HEK293 (cell line): ENCODE data around the gene GYPC.

Experiments
- CTCF ChIA-PET: fragments of 350-600 bp; formaldehyde crosslinking; extraction: SDS; loops from one replicate; lab custom pipeline; 2021; ENCODE audit warnings: antibody characterized with exemption; lab: Yijun Ruan, JAX
- POLR2A ChIA-PET: fragments of 300-600 bp; formaldehyde crosslinking; extraction: SDS; loops from one replicate; lab custom pipeline; 2020; ENCODE audit warnings: antibody characterized with exemption, inconsistent platforms; lab: Yijun Ruan, JAX
- H3K27ac ChIP-seq: fragments of 200-500 bp; sonication (Bioruptor generic); 2 replicates; pipeline ENCODE4 v1.5.1; 2014; ENCODE audit warnings: low read depth, low read length, control low read depth, inconsistent platforms; ENCODE audit errors: extremely low read depth
- H3K36me3 ChIP-seq, 2 experiments: fragments of 200-500 bp in 1 of 2; sonication (Bioruptor generic) in 1 of 2; 1 replicate in 1 of 2; 2 replicates in 1 of 2; pipeline ENCODE4 v1.5.1; 2014 to 2017; ENCODE audit warnings: inconsistent platforms in 2 of 2, low read length in 2 of 2; ENCODE audit not compliant: control insufficient read depth in 2 of 2, insufficient read depth in 1 of 2
- H3K4me1 ChIP-seq: fragments of 200-500 bp; sonication (Bioruptor generic); 2 replicates; pipeline ENCODE4 v1.5.1; 2014; ENCODE audit warnings: mild to moderate bottlenecking, low read length, inconsistent platforms; ENCODE audit not compliant: control insufficient read depth, insufficient read depth
- H3K4me3 ChIP-seq: 2 replicates; pipeline ENCODE4 v1.5.1; 2011; ENCODE audit warnings: low read depth, mild to moderate bottlenecking, control low read depth, low read length, moderate library complexity
- H3K9me3 ChIP-seq: fragments of 200-500 bp; sonication (Bioruptor generic); 2 replicates; pipeline ENCODE4 v1.5.1; 2014; ENCODE audit warnings: low read depth, low read length, inconsistent platforms; ENCODE audit not compliant: control insufficient read depth, insufficient read depth
- EGR2 ChIP-seq: fragments of 450-650 bp; formaldehyde crosslinking; IDR thresholded peaks from 2 replicates; pipeline ENCODE4 v1.5.1; 2016; ENCODE audit warnings: low read depth, missing biosample characterization, missing genetic modification characterization
- GFI1B ChIP-seq: fragments of 450-650 bp; formaldehyde crosslinking; IDR thresholded peaks from 2 replicates; pipeline ENCODE4 v1.5.1; 2016; ENCODE audit warnings: missing biosample characterization, missing genetic modification characterization
- HOXD13 ChIP-seq: sonication (generic); formaldehyde crosslinking; IDR thresholded peaks from 2 replicates; pipeline ENCODE4 v1.8.0; 2022; ENCODE audit warnings: missing genetic modification reagents, borderline replicate concordance
- KLF7 ChIP-seq: fragments of 450-650 bp; formaldehyde crosslinking; IDR thresholded peaks from 2 replicates; pipeline ENCODE4 v1.5.1; 2016; ENCODE audit warnings: missing biosample characterization, missing genetic modification characterization, borderline replicate concordance
- KLF8 ChIP-seq: fragments of 450-650 bp; formaldehyde crosslinking; IDR thresholded peaks from 2 replicates; pipeline ENCODE4 v1.5.1; 2016; ENCODE audit warnings: missing biosample characterization, missing genetic modification characterization
- PRDM2 ChIP-seq: fragments of 450-650 bp; formaldehyde crosslinking; IDR thresholded peaks from 2 replicates; pipeline ENCODE4 v1.5.1; 2016; ENCODE audit warnings: missing biosample characterization, missing genetic modification characterization, borderline replicate concordance
- REPIN1 ChIP-seq: fragments of 450-650 bp; formaldehyde crosslinking; IDR thresholded peaks from 2 replicates; pipeline ENCODE4 v1.5.1; 2017; ENCODE audit warnings: missing biosample characterization, missing genetic modification characterization, low read depth
- ZFHX2 ChIP-seq: fragments of 450-650 bp; formaldehyde crosslinking; conservative IDR thresholded peaks from 2 replicates; pipeline ENCODE4 v1.5.1; 2016; ENCODE audit warnings: missing biosample characterization, missing genetic modification characterization
- ZNF133 ChIP-seq: fragments of 450-650 bp; formaldehyde crosslinking; IDR thresholded peaks from 2 replicates; pipeline ENCODE4 v1.5.1; 2016; ENCODE audit warnings: missing biosample characterization, missing genetic modification characterization
- ZNF169 ChIP-seq: fragments of 450-650 bp; formaldehyde crosslinking; IDR thresholded peaks from 2 replicates; pipeline ENCODE4 v1.5.1; 2016; ENCODE audit warnings: missing biosample characterization, missing genetic modification characterization
- ZNF214 ChIP-seq: fragments of 450-650 bp; formaldehyde crosslinking; IDR thresholded peaks from 2 replicates; pipeline ENCODE4 v1.5.1; 2017; ENCODE audit warnings: missing biosample characterization, mild to moderate bottlenecking, missing genetic modification characterization, borderline replicate concordance
- ZNF239 ChIP-seq: fragments of 450-650 bp; formaldehyde crosslinking; IDR thresholded peaks from 2 replicates; pipeline ENCODE4 v1.5.1; 2016; ENCODE audit warnings: missing biosample characterization, missing genetic modification characterization
- ZNF394 ChIP-seq: fragments of 450-650 bp; formaldehyde crosslinking; IDR thresholded peaks from 2 replicates; pipeline ENCODE4 v1.5.1; 2016; ENCODE audit warnings: missing biosample characterization, missing genetic modification characterization, mild to moderate bottlenecking, moderate library complexity, borderline replicate concordance
- ZNF488 ChIP-seq: fragments of 450-650 bp; formaldehyde crosslinking; IDR thresholded peaks from 2 replicates; pipeline ENCODE4 v1.5.1; 2016; ENCODE audit warnings: missing biosample characterization, missing genetic modification characterization
- ZNF544 ChIP-seq: fragments of 450-650 bp; formaldehyde crosslinking; IDR thresholded peaks from 2 replicates; pipeline ENCODE4 v1.5.0; 2017; ENCODE audit warnings: missing biosample characterization, missing genetic modification characterization
- ZNF624 ChIP-seq: fragments of 450-650 bp; formaldehyde crosslinking; IDR thresholded peaks from 2 replicates; pipeline ENCODE4 v1.5.1; 2017; ENCODE audit warnings: missing biosample characterization, missing genetic modification characterization
- ZNF626 ChIP-seq: fragments of 450-650 bp; sonication (Bioruptor Pico); formaldehyde crosslinking; IDR thresholded peaks from 2 replicates; pipeline ENCODE4 v1.5.1; 2018; ENCODE audit warnings: missing biosample characterization, missing genetic modification characterization, inconsistent platforms
- ZNF658 ChIP-seq: fragments of 450-650 bp; formaldehyde crosslinking; IDR thresholded peaks from 2 replicates; pipeline ENCODE4; 2016; ENCODE audit warnings: missing biosample characterization, missing genetic modification characterization
- TF ChIP-seq, protein P1 (sequence below): fragments of 450-650 bp; formaldehyde crosslinking; IDR thresholded peaks from 2 replicates; pipeline ENCODE4 v1.5.1; 2016; ENCODE audit warnings: missing biosample characterization, missing genetic modification characterization
- TF ChIP-seq, protein P2 (sequence below): fragments of 450-650 bp; formaldehyde crosslinking; conservative IDR thresholded peaks from 2 replicates; pipeline ENCODE4 v1.5.1; 2016; ENCODE audit warnings: low read depth, missing biosample characterization, missing genetic modification characterization

The GYPC gene

DNA sequence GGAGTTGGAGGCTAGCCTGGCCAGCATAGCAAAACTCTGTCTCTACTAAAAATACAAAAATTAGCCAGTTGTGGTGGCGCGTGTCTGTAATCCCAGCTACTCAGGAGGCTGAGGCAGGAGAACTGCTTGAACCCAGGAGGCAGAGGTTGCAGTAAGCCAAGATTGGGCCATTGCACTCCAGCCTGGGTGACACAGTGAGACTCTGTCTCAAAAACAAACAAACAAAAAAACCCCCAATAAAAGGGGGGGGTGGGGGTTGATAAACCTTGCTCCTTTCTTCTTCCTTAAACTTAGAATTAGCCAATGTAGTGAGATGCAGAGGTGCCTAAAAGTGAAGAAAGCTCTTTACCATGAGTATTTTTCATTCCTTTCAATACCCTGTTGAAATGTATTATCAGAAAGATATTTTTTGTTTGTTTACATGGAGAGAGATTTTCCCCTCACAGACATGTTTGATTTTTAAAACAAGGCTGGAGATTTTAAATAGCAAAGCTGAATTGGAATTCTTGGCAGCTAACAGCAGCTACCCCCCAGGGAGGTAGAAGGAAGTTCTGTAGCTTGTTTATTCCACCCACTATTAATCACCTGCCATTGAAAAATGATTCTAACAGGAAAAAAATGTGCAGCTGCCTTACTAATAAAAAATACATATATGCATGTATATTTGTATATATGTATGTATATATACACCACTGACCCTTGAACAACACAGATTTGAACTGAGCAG, 48.6 kb downstream of the GYPC start:
- TF ChIP-seq ZNF214 (tag by site-specific recombination) (no peak), REPIN1 (no peak), PRDM2 (no peak), HOXD13 (CRISPR knock-in tag) (no peak), ZNF626 (tag by site-specific recombination) (no peak), GFI1B (tag by site-specific recombination) (no peak), ZNF133 (tag by site-specific recombination) (no peak), ZNF169 (tag by site-specific recombination) (no peak), ZNF394 (tag by site-specific recombination) (no peak), ZNF624 (tag by site-specific recombination) (no peak), ZNF544 (tag by site-specific recombination) (no peak), KLF8 (tag by site-specific recombination) (no peak), KLF7 (tag by site-specific recombination) (no peak), ZNF488 (no peak)
- TF ChIP-seq, protein P1, sequence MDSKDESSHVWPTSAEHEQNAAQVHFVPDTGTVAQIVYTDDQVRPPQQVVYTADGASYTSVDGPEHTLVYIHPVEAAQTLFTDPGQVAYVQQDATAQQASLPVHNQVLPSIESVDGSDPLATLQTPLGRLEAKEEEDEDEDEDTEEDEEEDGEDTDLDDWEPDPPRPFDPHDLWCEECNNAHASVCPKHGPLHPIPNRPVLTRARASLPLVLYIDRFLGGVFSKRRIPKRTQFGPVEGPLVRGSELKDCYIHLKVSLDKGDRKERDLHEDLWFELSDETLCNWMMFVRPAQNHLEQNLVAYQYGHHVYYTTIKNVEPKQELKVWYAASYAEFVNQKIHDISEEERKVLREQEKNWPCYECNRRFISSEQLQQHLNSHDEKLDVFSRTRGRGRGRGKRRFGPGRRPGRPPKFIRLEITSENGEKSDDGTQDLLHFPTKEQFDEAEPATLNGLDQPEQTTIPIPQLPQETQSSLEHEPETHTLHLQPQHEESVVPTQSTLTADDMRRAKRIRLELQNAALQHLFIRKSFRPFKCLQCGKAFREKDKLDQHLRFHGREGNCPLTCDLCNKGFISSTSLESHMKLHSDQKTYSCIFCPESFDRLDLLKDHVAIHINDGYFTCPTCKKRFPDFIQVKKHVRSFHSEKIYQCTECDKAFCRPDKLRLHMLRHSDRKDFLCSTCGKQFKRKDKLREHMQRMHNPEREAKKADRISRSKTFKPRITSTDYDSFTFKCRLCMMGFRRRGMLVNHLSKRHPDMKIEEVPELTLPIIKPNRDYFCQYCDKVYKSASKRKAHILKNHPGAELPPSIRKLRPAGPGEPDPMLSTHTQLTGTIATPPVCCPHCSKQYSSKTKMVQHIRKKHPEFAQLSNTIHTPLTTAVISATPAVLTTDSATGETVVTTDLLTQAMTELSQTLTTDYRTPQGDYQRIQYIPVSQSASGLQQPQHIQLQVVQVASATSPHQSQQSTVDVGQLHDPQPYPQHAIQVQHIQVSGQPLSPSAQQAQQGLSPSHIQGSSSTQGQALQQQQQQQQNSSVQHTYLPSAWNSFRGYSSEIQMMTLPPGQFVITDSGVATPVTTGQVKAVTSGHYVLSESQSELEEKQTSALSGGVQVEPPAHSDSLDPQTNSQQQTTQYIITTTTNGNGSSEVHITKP (tag by site-specific recombination): no peak
- POLR2A ChIA-PET: no interaction called here

DNA sequence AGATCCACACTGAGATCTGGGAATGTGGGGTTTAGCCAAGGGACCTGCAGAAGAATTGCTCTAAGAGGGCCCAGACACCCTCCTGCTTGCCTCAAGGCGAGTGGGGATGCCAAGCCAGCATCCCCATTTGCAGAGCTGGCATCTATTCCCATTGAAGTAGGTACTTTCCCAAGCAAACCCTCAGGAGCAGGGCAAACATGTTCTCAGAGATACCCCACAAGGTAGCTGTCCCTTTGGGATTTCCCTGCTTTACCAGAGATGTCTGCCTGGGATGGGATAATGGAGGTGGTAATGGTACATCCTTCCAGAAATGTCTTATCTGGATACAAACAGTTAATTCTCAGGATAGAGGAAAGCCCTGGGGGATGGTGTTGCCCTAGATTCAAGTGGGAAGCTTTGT, 51.2 kb downstream of the GYPC start:
- Histone ChIP-seq H3K27ac (no peak overlapping the region), H3K9me3 (no peaks in the 10 kb centered on the region), H3K4me3 (no peak overlapping the region), H3K36me3 (no peaks in the 10 kb centered on the region), H3K4me1 (no peaks in the 10 kb centered on the region)
- ChIA-PET POLR2A (no interaction called here), CTCF (no interaction called here)
- TF ChIP-seq ZFHX2 (tag by site-specific recombination) (no peak), KLF8 (tag by site-specific recombination) (no peak), ZNF658 (tag by site-specific recombination) (no peak), ZNF239 (tag by site-specific recombination) (no peak), EGR2 (tag by site-specific recombination) (no peak)
- TF ChIP-seq, protein P2, sequence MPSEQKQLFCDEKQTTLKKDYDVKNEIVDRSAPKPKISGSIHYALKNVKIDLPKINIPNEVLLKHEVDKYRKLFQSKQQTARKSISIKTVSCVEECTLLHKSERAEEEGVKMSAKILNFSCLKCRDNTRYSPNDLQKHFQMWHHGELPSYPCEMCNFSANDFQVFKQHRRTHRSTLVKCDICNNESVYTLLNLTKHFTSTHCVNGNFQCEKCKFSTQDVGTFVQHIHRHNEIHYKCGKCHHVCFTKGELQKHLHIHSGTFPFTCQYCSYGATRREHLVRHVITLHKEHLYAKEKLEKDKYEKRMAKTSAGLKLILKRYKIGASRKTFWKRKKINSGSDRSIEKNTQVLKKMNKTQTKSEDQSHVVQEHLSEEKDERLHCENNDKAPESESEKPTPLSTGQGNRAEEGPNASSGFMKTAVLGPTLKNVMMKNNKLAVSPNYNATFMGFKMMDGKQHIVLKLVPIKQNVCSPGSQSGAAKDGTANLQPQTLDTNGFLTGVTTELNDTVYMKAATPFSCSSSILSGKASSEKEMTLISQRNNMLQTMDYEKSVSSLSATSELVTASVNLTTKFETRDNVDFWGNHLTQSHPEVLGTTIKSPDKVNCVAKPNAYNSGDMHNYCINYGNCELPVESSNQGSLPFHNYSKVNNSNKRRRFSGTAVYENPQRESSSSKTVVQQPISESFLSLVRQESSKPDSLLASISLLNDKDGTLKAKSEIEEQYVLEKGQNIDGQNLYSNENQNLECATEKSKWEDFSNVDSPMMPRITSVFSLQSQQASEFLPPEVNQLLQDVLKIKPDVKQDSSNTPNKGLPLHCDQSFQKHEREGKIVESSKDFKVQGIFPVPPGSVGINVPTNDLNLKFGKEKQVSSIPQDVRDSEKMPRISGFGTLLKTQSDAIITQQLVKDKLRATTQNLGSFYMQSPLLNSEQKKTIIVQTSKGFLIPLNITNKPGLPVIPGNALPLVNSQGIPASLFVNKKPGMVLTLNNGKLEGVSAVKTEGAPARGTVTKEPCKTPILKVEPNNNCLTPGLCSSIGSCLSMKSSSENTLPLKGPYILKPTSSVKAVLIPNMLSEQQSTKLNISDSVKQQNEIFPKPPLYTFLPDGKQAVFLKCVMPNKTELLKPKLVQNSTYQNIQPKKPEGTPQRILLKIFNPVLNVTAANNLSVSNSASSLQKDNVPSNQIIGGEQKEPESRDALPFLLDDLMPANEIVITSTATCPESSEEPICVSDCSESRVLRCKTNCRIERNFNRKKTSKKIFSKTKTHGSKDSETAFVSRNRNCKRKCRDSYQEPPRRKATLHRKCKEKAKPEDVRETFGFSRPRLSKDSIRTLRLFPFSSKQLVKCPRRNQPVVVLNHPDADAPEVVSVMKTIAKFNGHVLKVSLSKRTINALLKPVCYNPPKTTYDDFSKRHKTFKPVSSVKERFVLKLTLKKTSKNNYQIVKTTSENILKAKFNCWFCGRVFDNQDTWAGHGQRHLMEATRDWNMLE: no peak

More for the DNA sequence above, 48.6 kb downstream of the GYPC start:
- Histone ChIP-seq H3K9me3 (no peaks in the 10 kb centered on the region), H3K36me3 (no peaks in the 10 kb centered on the region), H3K27ac (no peak overlapping the region), H3K4me3 (no peak overlapping the region), H3K4me1 (no peaks in the 10 kb centered on the region)
- CTCF ChIA-PET: no interaction called here
